Transverse colon (tissue), 4 donors: ENCODE measurements around the gene NDUFB7. TPM values are rescaled to one million over a fixed set of nuclear protein-coding genes. Genes with fewer than 3 reads are reported as not detected.

Source experiments
- DNase-seq: peaks from one replicate; pipeline ENCODE4 v3.0.0-alpha.2; 2019
- H3K27ac ChIP-seq, 4 donors: fragments of 200-600 bp; sonication (generic); 2 replicates each; pipeline ENCODE4 v1.5.1; 2016 to 2018; ENCODE audit warnings: inconsistent platforms in 4 of 4
- H3K27me3 ChIP-seq: fragments of 200-600 bp; sonication (generic); 2 replicates; pipeline ENCODE4 v1.5.1; 2017; ENCODE audit warnings: inconsistent platforms
- H3K36me3 ChIP-seq, 4 donors: fragments of 200-600 bp; sonication (generic); 2 replicates each; pipeline ENCODE4 v1.5.1; 2017 to 2019; ENCODE audit warnings: inconsistent platforms in 4 of 4
- H3K4me1 ChIP-seq, 4 donors: fragments of 200-600 bp; sonication (generic); 2 replicates each; pipeline ENCODE4 v1.5.1; 2017 to 2020; ENCODE audit warnings: inconsistent platforms in 4 of 4
- H3K4me3 ChIP-seq, 4 donors: fragments of 200-600 bp; sonication (generic); 1 replicate in 1 of 4; 2 replicates in 3 of 4; pipeline versions ENCODE4 v1.5.1 to v1.6.1; 2017 to 2019; ENCODE audit warnings: inconsistent platforms in 4 of 4
- H3K9me3 ChIP-seq, 2 donors: fragments of 200-600 bp; sonication (generic); 2 replicates each; pipeline ENCODE4 v1.5.1; 2017 to 2019; ENCODE audit warnings: inconsistent platforms in 2 of 2
- CTCF ChIP-seq, 5 experiments: fragments of 200-600 bp in 3 of 5; fragments of 450-650 bp in 2 of 5; sonication (generic) in 3 of 5; IDR thresholded peaks; 1 replicate in 2 of 5; 2 replicates in 3 of 5; pipeline ENCODE4 v1.5.1; 2016 to 2017; ENCODE audit warnings: antibody characterized with exemption in 5 of 5, inconsistent platforms in 3 of 5, mild to moderate bottlenecking in 2 of 5, moderate library complexity in 1 of 5
- EP300 ChIP-seq: sonication (generic); formaldehyde crosslinking; IDR thresholded peaks from one replicate; pipeline ENCODE4 v1.6.1; 2017; ENCODE audit warnings: antibody characterized with exemption, low read depth
- POLR2A ChIP-seq: fragments of 450-650 bp; IDR thresholded peaks from one replicate; pipeline ENCODE4 v1.6.1; 2016; ENCODE audit warnings: antibody characterized with exemption, mild to moderate bottlenecking, moderate library complexity
- POLR2AphosphoS5 ChIP-seq, 3 donors: sonication (generic); formaldehyde crosslinking; IDR thresholded peaks; one replicate each; pipeline ENCODE4 v1.6.1; 2016; ENCODE audit warnings: antibody characterized with exemption in 3 of 3
- WGBS, 2 donors: methylation state at CpG; one replicate each; pipeline ENCODE4 v1.1.5; 2018; ENCODE audit warnings: low coverage in 1 of 2; 5-methylcytosine and 5-hydroxymethylcytosine counted together
- in situ Hi-C, 4 donors: fragments of 200-750 bp; cut with MboI; loops; one replicate each; pipeline versions ENCODE4 v1.15.0 to v1.15.1; 2017; ENCODE audit warnings: low sequenced_read_pairs in 3 of 4, low pct_ligation_motif_present in 1 of 4, low pct_unique_long_range_greater_than_20kb in 1 of 4
- intact Hi-C: fragments of 100-400 bp; cut with DNase I; formaldehyde crosslinking; loops from one replicate; pipeline ENCODE4 v1.15.1; 2023; ENCODE audit warnings: low total_unique reads
- total RNA-seq, 4 donors: library from RNA; depleted of rRNA; stranded (reverse); fragments of >200 nt; gene quantifications; one replicate each; pipeline ENCODE4 v1.1.0, GENCODE V29; 2016

NDUFB7 gene
- total RNA-seq, 4 donors from 2014 or later = 380 to 710 (median 454) TPM

- in situ Hi-C loops (loop anchor here in 1 of 4 donors (25.0 kb wide), 1 partner anchor 329 kb away; the partner anchor contains the start of gene OR7A17), intact Hi-C loops (no loop called here)
- DNase-seq = no peak
- H3K4me1 ChIP-seq = peaks cover 0 to 18% (median 13%) of the 10 kb centered on the region in 4 donors
- H3K27ac ChIP-seq = no peak overlapping the region
- no peak overlapping the region for H3K4me3 ChIP-seq
- H3K9me3 ChIP-seq = no peaks in the 10 kb centered on the region
- no peaks in the 10 kb centered on the region for H3K27me3 ChIP-seq
- TF ChIP-seq POLR2A = no peak
- TF ChIP-seq EP300 = no peak
- no peak for TF ChIP-seq CTCF (IDR thresholded peaks at IDR 0.05)
- H3K36me3 ChIP-seq = no peaks in the 10 kb centered on the region
- 89% methylated on average over 23 of the region's 23 CpGs; no CpG with 5 or more reads in 1 of the 2 donors for WGBS, 2 donors
These were observed 13.3 kb downstream of the NDUFB7 start for GRCh38 chr19:14558370-14559066.

DNA sequence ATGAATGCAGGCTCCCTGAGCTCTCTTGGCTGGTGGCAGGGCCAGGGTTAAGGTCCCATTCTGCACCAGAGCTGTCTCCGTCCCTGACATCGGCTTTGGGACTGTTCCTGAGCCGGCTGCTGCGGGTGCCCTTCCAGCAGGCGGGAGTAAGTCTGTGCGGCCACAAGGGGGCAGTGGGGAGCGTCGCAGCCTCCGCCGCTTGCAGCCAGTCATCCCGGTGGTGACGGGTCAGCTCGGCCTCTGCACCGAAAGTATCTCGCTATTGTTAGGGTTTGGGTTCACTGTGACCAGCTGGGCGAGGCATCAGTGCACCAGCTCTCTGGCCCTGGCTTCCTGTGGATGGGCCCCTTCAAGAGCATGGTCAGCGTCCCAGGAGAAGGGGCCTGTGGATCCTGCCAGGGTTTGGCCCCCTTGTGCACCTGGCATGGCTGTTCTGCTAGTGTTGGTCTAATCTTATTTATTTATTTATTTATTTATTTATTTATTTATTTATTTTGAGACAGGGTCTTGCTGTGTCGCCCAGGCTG lies 15.1 kb downstream of the NDUFB7 start:
- H3K27ac ChIP-seq = peak overlapping the region in 1 of 4 donors; percentile 52
- TF ChIP-seq EP300 (no peak), POLR2A (no peak), CTCF (IDR thresholded peaks at IDR 0.05) (peak; percentile 84 to 99 (median 95)), POLR2AphosphoS5 (IDR thresholded peaks at IDR 0.05) (no peak)
- H3K36me3 ChIP-seq = no peaks in the 10 kb centered on the region
- intact Hi-C loops (no loop called here), in situ Hi-C loops (loop anchor here in 1 of 4 donors (25.0 kb wide), 1 partner anchor 331 kb away; the partner anchor contains the start of gene OR7A17)
- peaks cover 0 to 22% (median 13%) of the 10 kb centered on the region in 4 donors for H3K4me1 ChIP-seq
- no peaks in the 10 kb centered on the region for H3K9me3 ChIP-seq
- no peaks in the 10 kb centered on the region for H3K27me3 ChIP-seq
- peak; percentile 82 for DNase-seq
- WGBS, 2 donors = 8 to 56% methylated on average over 3 to 18 of the region's 18 CpGs
- H3K4me3 ChIP-seq = peak overlapping the region in 2 of 4 donors; percentile 6 to 33

GRCh38 chr19:14555918-14556661 lies 15.8 kb downstream of the NDUFB7 start:
- in situ Hi-C loops (loop anchor here in 1 of 4 donors (25.0 kb wide), 1 partner anchor 331 kb away; the partner anchor contains the start of gene OR7A17), intact Hi-C loops (no loop called here)
- Histone ChIP-seq H3K27ac (peak overlapping the region in 1 of 4 donors; percentile 52), H3K36me3 (no peaks in the 10 kb centered on the region), H3K4me1 (peaks cover under 1 to 28% (median 19%) of the 10 kb centered on the region in 4 donors), H3K27me3 (no peaks in the 10 kb centered on the region), H3K4me3 (peak overlapping the region in 1 of 4 donors; percentile 33), H3K9me3 (no peaks in the 10 kb centered on the region)
- 81 to 83% methylated on average over 9 to 12 of the region's 12 CpGs for WGBS, 2 donors
- DNase-seq = no peak
- TF ChIP-seq POLR2A (no peak), CTCF (IDR thresholded peaks at IDR 0.05) (no peak), EP300 (no peak), POLR2AphosphoS5 (IDR thresholded peaks at IDR 0.05) (no peak)

DNA sequence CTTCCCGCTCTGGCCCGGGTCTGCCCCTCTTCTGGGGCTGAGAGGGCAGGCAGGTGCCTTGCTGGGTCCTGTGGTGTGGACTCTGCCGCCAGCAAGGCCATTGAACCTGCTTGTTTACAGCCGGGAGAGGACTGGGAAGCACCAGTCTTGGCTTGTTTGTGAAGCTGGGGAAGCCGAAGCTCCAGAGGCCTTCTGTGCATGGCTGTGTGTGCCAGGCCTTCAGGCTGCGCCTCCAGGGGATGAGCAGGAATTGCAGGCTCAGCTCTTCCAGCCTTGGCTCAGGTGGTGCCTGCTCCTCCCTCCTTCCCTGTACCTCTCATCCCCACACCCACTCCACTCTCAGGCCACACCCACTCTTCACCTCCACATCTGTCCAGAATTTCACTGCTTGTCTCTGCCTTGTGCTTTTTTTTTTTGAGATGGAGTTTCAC lies 17.5 kb downstream of the NDUFB7 start:
- Histone ChIP-seq H3K9me3 (no peaks in the 10 kb centered on the region), H3K4me3 (no peak overlapping the region), H3K36me3 (no peaks in the 10 kb centered on the region), H3K4me1 (peaks cover 6 to 45% (median 31%) of the 10 kb centered on the region in 4 donors), H3K27ac (peak overlapping the region in 2 of 4 donors; percentile 1 to 30), H3K27me3 (no peaks in the 10 kb centered on the region)
- in situ Hi-C loops = loop anchor here in 1 of 4 donors (25.0 kb wide), 1 partner anchor 333 kb away; the partner anchor contains the start of gene OR7A17
- peak in 2 of 5 experiments; percentile 25 to 36 for TF ChIP-seq CTCF (IDR thresholded peaks at IDR 0.05)
- TF ChIP-seq POLR2AphosphoS5 (IDR thresholded peaks at IDR 0.05) = no peak
- TF ChIP-seq POLR2A = no peak
- TF ChIP-seq EP300 = no peak
- intact Hi-C loops = no loop called here
- DNase-seq = peak; percentile 30
- 67% methylated on average over 5 of the region's 6 CpGs; no CpG with 5 or more reads in 1 of the 2 donors for WGBS, 2 donors
